HG02943 (cell line): Measurements from ENCODE around the gene ODF4.
"Not testable (repeated sequence)": the region's sequence is repeated elsewhere in the genome, so short reads cannot be mapped to it uniquely, and the experiment has no call there.

ENCODE experiments used
- ATAC-seq: cut with Tn5 transposase; IDR thresholded peaks from one replicate; pipeline ENCODE4 v1.9.1; 2021; ENCODE audit warnings: mild to moderate bottlenecking, low read depth, moderate library complexity; ENCODE audit not compliant: unreplicated experiment

The ODF4 gene

GRCh38 chr17:8324923-8325322 lies 14.7 kb upstream of the ODF4 start:
- ATAC-seq = no peak

- ATAC-seq = no peak
These were observed 12.9 kb upstream of the ODF4 start for GRCh38 chr17:8326511-8327302.

- no peak for ATAC-seq
These were observed 12.4 kb upstream of the ODF4 start for GRCh38 chr17:8327303-8327649.

- ATAC-seq = no peak
These were observed 7.5 kb upstream of the ODF4 start for GRCh38 chr17:8332128-8332527.

GRCh38 chr17:8332688-8333087 lies 7.0 kb upstream of the ODF4 start:
- no peak for ATAC-seq

GRCh38 chr17:8333281-8333680 lies 6.4 kb upstream of the ODF4 start:
- no peak for ATAC-seq

- no peak for ATAC-seq
These were observed 1.6 kb upstream of the ODF4 start for GRCh38 chr17:8337802-8338752.

GRCh38 chr17:8338753-8339140 lies 893 bp upstream of the ODF4 start:
- no peak for ATAC-seq

GRCh38 chr17:8341456-8341855 lies 1.8 kb downstream of the ODF4 start:
- ATAC-seq = no peak

GRCh38 chr17:8345052-8345690 lies 5.5 kb downstream of the ODF4 start:
- ATAC-seq = no peak

GRCh38 chr17:8345951-8346665 lies 6.5 kb downstream of the ODF4 start:
- no peak for ATAC-seq

- not testable (repeated sequence) for ATAC-seq
These were observed 7.4 kb downstream of the ODF4 start for GRCh38 chr17:8347001-8347400.

- ATAC-seq = no peak
These were observed 10.7 kb downstream of the ODF4 start for GRCh38 chr17:8350339-8350738.

GRCh38 chr17:8353736-8354135 lies 14.1 kb downstream of the ODF4 start:
- ATAC-seq = no peak

- ATAC-seq = no peak
These were observed 14.6 kb downstream of the ODF4 start for GRCh38 chr17:8354236-8354635.

- no peak for ATAC-seq
These were observed 18.3 kb downstream of the ODF4 start for GRCh38 chr17:8357910-8358309.

- ATAC-seq = no peak
These were observed 20.1 kb downstream of the ODF4 start for GRCh38 chr17:8359769-8360168.

GRCh38 chr17:8360260-8360659 lies 20.6 kb downstream of the ODF4 start:
- ATAC-seq = no peak

- ATAC-seq = no peak
These were observed 21.1 kb downstream of the ODF4 start for GRCh38 chr17:8360751-8361150.

- ATAC-seq = no peak
These were observed 23.2 kb downstream of the ODF4 start for GRCh38 chr17:8362651-8363332.
